ENCODE measurements around the gene SEMA7A. TPM values are rescaled to one million over a fixed set of nuclear protein-coding genes. Genes with fewer than 3 reads are reported as not detected.

The SEMA7A gene
- total and polyA plus RNA-seq, 4 donors: 4.2 to 15.0 (median 6.8) TPM

DNA sequence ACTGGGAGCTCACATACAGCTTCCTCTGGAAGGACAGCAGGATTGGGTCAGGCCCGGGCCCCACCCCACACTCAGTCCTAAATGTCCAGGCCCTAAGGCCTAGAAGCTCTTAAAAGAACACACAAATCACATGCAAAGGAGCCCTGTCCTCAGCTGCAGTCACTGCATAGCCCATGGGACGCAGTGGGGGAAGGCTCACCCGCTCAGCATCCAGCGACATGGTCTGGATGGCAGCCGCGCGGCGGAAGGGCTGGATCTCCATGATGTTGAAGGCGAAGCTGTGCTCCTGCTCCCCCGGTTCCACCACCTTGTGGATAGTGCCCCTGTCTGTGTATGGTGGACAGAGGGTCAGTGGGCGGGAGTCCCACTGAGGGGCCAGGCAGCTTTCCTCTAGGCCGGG is 22.1 kb downstream of the SEMA7A start:
- no peak for ATAC-seq (ENCODE audit: insufficient read depth, low FRiP score)
- Histone ChIP-seq H3K27me3 (ENCODE audit: control insufficient read depth in 3 of 3, insufficient read depth in 3 of 3, low read length in 2 of 3) (no peaks in the 10 kb centered on the region), H3K4me1 (ENCODE audit: control insufficient read depth in 5 of 5, insufficient read depth in 5 of 5, low read length in 5 of 5) (peaks cover 0 to 5% (median 0%) of the 10 kb centered on the region in 5 donors), H3K27ac (ENCODE audit: low read depth in 1 of 2, low read length in 1 of 2) (no peak overlapping the region), H3K4me3 (no peak overlapping the region), H3K9ac (ENCODE audit: insufficient read depth in 1 of 2, low read length in 2 of 2) (no peak overlapping the region), H3K9me3 (ENCODE audit: control insufficient read depth in 4 of 4, insufficient read depth in 3 of 4, low read length in 3 of 4) (no peaks in the 10 kb centered on the region), H3K36me3 (ENCODE audit: control insufficient read depth in 4 of 4, insufficient read depth in 4 of 4, low read length in 4 of 4) (peaks cover 0 to 6% (median 0%) of the 10 kb centered on the region in 4 donors)
- TF ChIP-seq, protein P1, sequence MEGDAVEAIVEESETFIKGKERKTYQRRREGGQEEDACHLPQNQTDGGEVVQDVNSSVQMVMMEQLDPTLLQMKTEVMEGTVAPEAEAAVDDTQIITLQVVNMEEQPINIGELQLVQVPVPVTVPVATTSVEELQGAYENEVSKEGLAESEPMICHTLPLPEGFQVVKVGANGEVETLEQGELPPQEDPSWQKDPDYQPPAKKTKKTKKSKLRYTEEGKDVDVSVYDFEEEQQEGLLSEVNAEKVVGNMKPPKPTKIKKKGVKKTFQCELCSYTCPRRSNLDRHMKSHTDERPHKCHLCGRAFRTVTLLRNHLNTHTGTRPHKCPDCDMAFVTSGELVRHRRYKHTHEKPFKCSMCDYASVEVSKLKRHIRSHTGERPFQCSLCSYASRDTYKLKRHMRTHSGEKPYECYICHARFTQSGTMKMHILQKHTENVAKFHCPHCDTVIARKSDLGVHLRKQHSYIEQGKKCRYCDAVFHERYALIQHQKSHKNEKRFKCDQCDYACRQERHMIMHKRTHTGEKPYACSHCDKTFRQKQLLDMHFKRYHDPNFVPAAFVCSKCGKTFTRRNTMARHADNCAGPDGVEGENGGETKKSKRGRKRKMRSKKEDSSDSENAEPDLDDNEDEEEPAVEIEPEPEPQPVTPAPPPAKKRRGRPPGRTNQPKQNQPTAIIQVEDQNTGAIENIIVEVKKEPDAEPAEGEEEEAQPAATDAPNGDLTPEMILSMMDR (IDR thresholded peaks at IDR 0.05; ENCODE audit: control extremely low read depth, extremely low read depth): no peak
- 93 to 96% methylated on average over 12 of the region's 12 CpGs for WGBS, 2 donors
- DNase-seq: no peak

DNA sequence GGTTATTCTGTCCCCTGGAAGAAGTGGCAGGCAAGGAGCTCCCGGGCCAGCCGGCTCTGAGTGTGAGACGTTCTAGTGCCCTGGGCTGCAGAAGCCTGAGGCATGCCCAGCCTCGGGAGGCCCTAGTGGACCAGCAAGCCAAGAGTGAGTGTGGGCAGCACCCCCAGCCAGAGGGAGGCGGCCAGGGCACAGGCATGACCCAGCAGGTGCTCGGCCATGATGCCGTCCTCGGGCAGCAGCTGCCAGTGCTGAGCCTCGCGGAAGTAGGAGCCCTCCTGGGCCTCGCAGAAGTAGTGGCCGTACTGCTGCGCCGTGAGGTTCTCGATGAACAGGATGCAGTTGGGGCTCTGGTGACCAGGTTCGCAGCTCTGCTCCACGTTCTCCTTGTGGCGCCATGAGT is 23.3 kb downstream of the SEMA7A start:
- no peak for ATAC-seq (ENCODE audit: insufficient read depth, low FRiP score)
- no peaks in the 10 kb centered on the region for H3K9me3 ChIP-seq (ENCODE audit: control insufficient read depth in 4 of 4, insufficient read depth in 3 of 4, low read length in 3 of 4)
- no peaks in the 10 kb centered on the region for H3K27me3 ChIP-seq (ENCODE audit: control insufficient read depth in 3 of 3, insufficient read depth in 3 of 3, low read length in 2 of 3)
- H3K27ac ChIP-seq (ENCODE audit: low read depth in 1 of 2, low read length in 1 of 2): no peak overlapping the region
- H3K9ac ChIP-seq (ENCODE audit: insufficient read depth in 1 of 2, low read length in 2 of 2): no peak overlapping the region
- H3K4me1 ChIP-seq (ENCODE audit: control insufficient read depth in 5 of 5, insufficient read depth in 5 of 5, low read length in 5 of 5): peaks cover 0 to 5% (median 0%) of the 10 kb centered on the region in 5 donors
- TF ChIP-seq, protein P1 (IDR thresholded peaks at IDR 0.05; ENCODE audit: control extremely low read depth, extremely low read depth): no peak
- H3K36me3 ChIP-seq (ENCODE audit: control insufficient read depth in 4 of 4, insufficient read depth in 4 of 4, low read length in 4 of 4): peaks cover 0 to 6% (median 0%) of the 10 kb centered on the region in 4 donors
- DNase-seq: no peak
- H3K4me3 ChIP-seq: no peak overlapping the region
- 94 to 95% methylated on average over 18 of the region's 18 CpGs for WGBS, 2 donors

DNA sequence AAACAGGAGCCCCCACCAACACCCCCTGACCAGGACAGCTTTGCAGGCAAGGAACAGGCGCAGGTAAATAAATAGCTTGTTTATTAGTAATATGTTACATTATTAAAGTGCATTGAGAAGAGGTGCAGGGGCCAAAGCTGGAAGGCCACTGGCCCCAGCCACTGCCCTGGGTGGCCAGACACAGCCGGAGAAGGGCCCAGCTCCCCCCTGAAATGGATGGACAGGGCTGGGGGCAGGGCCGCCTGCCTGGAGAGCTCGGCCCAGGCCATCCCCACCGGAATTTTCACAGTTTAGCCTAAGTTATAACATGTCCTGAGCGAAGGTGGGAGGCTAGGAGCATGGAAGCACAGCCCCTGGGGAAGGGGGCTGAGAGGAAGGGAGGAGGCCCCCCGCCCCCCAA is 24.5 kb downstream of the SEMA7A start:
- Histone ChIP-seq H3K4me3 (no peak overlapping the region), H3K27me3 (ENCODE audit: control insufficient read depth in 3 of 3, insufficient read depth in 3 of 3, low read length in 2 of 3) (no peaks in the 10 kb centered on the region), H3K27ac (ENCODE audit: low read depth in 1 of 2, low read length in 1 of 2) (no peak overlapping the region), H3K9me3 (ENCODE audit: control insufficient read depth in 4 of 4, insufficient read depth in 3 of 4, low read length in 3 of 4) (no peaks in the 10 kb centered on the region), H3K9ac (ENCODE audit: insufficient read depth in 1 of 2, low read length in 2 of 2) (no peak overlapping the region), H3K36me3 (ENCODE audit: control insufficient read depth in 4 of 4, insufficient read depth in 4 of 4, low read length in 4 of 4) (peaks cover 0 to 3% (median 0%) of the 10 kb centered on the region in 4 donors), H3K4me1 (ENCODE audit: control insufficient read depth in 5 of 5, insufficient read depth in 5 of 5, low read length in 5 of 5) (peaks cover 0 to 9% (median 0%) of the 10 kb centered on the region in 5 donors)
- TF ChIP-seq, protein P1 (IDR thresholded peaks at IDR 0.05; ENCODE audit: control extremely low read depth, extremely low read depth): no peak
- DNase-seq: no peak
- ATAC-seq (ENCODE audit: insufficient read depth, low FRiP score): no peak
- WGBS, 2 donors: 87 to 91% methylated on average over 7 of the region's 7 CpGs

DNA sequence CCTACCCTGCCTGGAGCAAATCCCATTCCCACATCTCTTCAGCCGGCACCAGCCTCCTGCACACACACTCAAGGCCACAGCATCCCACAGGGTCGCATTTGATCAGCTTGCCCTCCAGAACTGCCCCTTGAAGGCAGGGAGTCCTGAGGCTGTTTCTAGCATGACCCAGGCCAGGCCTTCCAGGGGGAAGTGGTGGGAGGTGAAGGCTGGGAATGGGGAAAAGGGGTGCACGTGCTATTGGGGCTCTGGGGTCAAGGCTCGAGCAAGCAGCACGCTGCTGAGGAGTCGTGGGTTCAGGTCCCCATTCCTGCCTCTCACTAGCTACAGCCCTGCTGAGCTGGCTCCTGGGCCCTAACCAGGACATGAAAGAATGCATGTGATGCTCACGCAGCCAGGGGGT is 24.9 kb downstream of the SEMA7A start:
- Histone ChIP-seq H3K27me3 (ENCODE audit: control insufficient read depth in 3 of 3, insufficient read depth in 3 of 3, low read length in 2 of 3) (no peaks in the 10 kb centered on the region), H3K4me1 (ENCODE audit: control insufficient read depth in 5 of 5, insufficient read depth in 5 of 5, low read length in 5 of 5) (peaks cover 0 to 13% (median 0%) of the 10 kb centered on the region in 5 donors), H3K9me3 (ENCODE audit: control insufficient read depth in 4 of 4, insufficient read depth in 3 of 4, low read length in 3 of 4) (no peaks in the 10 kb centered on the region), H3K4me3 (no peak overlapping the region), H3K36me3 (ENCODE audit: control insufficient read depth in 4 of 4, insufficient read depth in 4 of 4, low read length in 4 of 4) (peaks cover 0 to 3% (median 0%) of the 10 kb centered on the region in 4 donors), H3K9ac (ENCODE audit: insufficient read depth in 1 of 2, low read length in 2 of 2) (no peak overlapping the region), H3K27ac (ENCODE audit: low read depth in 1 of 2, low read length in 1 of 2) (no peak overlapping the region)
- WGBS, 2 donors: 82 to 86% methylated on average over 7 of the region's 7 CpGs
- ATAC-seq (ENCODE audit: insufficient read depth, low FRiP score) (no peak), DNase-seq (no peak)
- TF ChIP-seq, protein P1 (IDR thresholded peaks at IDR 0.05; ENCODE audit: control extremely low read depth, extremely low read depth): no peak
